Tibial nerve (tissue), 3 donors: ENCODE results near the gene PITPNM1.

Source experiments
- POLR2A ChIP-seq, 2 donors: fragments of 450-650 bp; IDR thresholded peaks; one replicate each; pipeline ENCODE4 v1.6.1; 2017; ENCODE audit warnings: antibody characterized with exemption in 2 of 2, mild to moderate bottlenecking in 2 of 2, moderate library complexity in 2 of 2
- TF ChIP-seq, protein P1 (sequence below), 5 experiments: fragments of 200-600 bp in 3 of 5; fragments of 450-650 bp in 2 of 5; sonication (generic) in 3 of 5; IDR thresholded peaks; one replicate each; pipeline ENCODE4 v1.5.1; 2016 to 2019; ENCODE audit warnings: antibody characterized with exemption in 5 of 5, mild to moderate bottlenecking in 3 of 5, moderate library complexity in 2 of 5

- TF ChIP-seq, protein P1, sequence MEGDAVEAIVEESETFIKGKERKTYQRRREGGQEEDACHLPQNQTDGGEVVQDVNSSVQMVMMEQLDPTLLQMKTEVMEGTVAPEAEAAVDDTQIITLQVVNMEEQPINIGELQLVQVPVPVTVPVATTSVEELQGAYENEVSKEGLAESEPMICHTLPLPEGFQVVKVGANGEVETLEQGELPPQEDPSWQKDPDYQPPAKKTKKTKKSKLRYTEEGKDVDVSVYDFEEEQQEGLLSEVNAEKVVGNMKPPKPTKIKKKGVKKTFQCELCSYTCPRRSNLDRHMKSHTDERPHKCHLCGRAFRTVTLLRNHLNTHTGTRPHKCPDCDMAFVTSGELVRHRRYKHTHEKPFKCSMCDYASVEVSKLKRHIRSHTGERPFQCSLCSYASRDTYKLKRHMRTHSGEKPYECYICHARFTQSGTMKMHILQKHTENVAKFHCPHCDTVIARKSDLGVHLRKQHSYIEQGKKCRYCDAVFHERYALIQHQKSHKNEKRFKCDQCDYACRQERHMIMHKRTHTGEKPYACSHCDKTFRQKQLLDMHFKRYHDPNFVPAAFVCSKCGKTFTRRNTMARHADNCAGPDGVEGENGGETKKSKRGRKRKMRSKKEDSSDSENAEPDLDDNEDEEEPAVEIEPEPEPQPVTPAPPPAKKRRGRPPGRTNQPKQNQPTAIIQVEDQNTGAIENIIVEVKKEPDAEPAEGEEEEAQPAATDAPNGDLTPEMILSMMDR (IDR thresholded peaks at IDR 0.05), result no peak
- no peak for TF ChIP-seq POLR2A (IDR thresholded peaks at IDR 0.05)
Observed at GRCh38 chr11:67507242-67507863, 2.2 kb upstream of the PITPNM1 start.
